ENCODE measurements around the gene ALK. TPM values are rescaled to one million over a fixed set of nuclear protein-coding genes. Genes with fewer than 3 reads are reported as not detected.

Gene ALK
- total RNA-seq, 1 experiment from 2014 or later = not detected

DNA sequence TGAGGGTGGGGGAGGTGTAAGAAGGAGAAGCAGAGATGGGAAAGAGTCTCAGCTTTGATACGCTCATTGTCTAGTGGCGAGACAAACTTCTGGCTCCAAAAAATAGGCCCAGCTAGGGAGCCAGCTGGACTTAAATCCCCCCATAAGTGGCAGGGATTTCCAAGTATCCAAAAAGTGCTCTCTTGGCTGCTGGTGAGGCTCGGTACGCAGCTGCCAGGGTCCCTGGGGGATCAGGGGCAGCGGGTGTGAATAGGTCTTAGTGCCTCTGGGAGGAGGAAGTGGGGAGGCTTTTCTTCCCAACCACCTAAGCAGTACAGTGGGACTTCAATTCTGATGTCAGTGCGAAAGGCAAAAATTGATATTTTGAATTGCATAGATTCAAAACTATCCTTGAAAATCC lies 73.5 kb downstream of the ALK start:
- H2BK20ac ChIP-seq (ENCODE audit: low read depth, low read length, poor library complexity, severe bottlenecking) = no peak overlapping the region
- H3K4me1 ChIP-seq (ENCODE audit: insufficient read depth, low read length) = no peaks in the 10 kb centered on the region
- DNase-seq = no peak
- no peaks in the 10 kb centered on the region for H3K23me2 ChIP-seq (ENCODE audit: insufficient read length, low read depth, low read length, poor library complexity, severe bottlenecking)
- Mint-ChIP-seq H3K4me3 (no peak overlapping the region), H3K4me1 (no peaks in the 10 kb centered on the region; a peak in 1 of 4 replicates), H3K27ac (no peak overlapping the region), H3K27me3 (ENCODE audit: low read depth) (peaks cover 5% of the 10 kb centered on the region), H3K9me3 (no peaks in the 10 kb centered on the region), H3K36me3 (ENCODE audit: insufficient read depth in 1 of 3, low read depth in 3 of 3) (no peaks in the 10 kb centered on the region)
- H3K79me1 ChIP-seq (ENCODE audit: insufficient read depth, low read depth, low read length, poor library complexity, severe bottlenecking) = no peaks in the 10 kb centered on the region
- no peak overlapping the region for H3T11ph ChIP-seq (ENCODE audit: low read length)
- no peaks in the 10 kb centered on the region for H3K27me3 ChIP-seq (ENCODE audit: insufficient read depth, low read length)
- WGBS (ENCODE audit: extremely low coverage, insufficient read length, low lambda C conversion rate) = no CpG with 5 or more reads among the region's 6 CpGs
- H2BK12ac ChIP-seq (ENCODE audit: insufficient read length, low read depth, low read length) = no peak overlapping the region
- no peak overlapping the region for H2BK5ac ChIP-seq (ENCODE audit: insufficient read length, low read length)
- no peak overlapping the region for H2AFZ ChIP-seq (ENCODE audit: low read length)
- no peak overlapping the region for H4K91ac ChIP-seq (ENCODE audit: insufficient read length, low read depth, low read length)
- no peak overlapping the region for H2AK5ac ChIP-seq (ENCODE audit: insufficient read length, low read length)
- H3K23ac ChIP-seq (ENCODE audit: insufficient read length, low read depth, low read length) = no peak overlapping the region
- H3K79me2 ChIP-seq (ENCODE audit: insufficient read depth, low read length) = no peaks in the 10 kb centered on the region; the same call in 1 of the 2 replicates
- no peak overlapping the region for H3K18ac ChIP-seq (ENCODE audit: insufficient read length, low read depth, low read length)
- no peak overlapping the region for H2BK15ac ChIP-seq (ENCODE audit: low read depth, low read length)
- H3K14ac ChIP-seq (ENCODE audit: insufficient read depth, low read length) = no peak overlapping the region
- no peak overlapping the region for H3K4ac ChIP-seq (ENCODE audit: low read depth, low read length)
- no peak overlapping the region for H3K27ac ChIP-seq (ENCODE audit: insufficient read length, low read depth, low read length)
- no peak overlapping the region for H4K8ac ChIP-seq (replicated peaks; ENCODE audit: insufficient read length, low read depth, low read length)
- H3K4me2 ChIP-seq (ENCODE audit: insufficient read depth, insufficient read length, low read length) = no peak overlapping the region
- H2BK120ac ChIP-seq (ENCODE audit: low read depth, low read length, poor library complexity, severe bottlenecking) = no peak overlapping the region
- TF ChIP-seq, protein P1, sequence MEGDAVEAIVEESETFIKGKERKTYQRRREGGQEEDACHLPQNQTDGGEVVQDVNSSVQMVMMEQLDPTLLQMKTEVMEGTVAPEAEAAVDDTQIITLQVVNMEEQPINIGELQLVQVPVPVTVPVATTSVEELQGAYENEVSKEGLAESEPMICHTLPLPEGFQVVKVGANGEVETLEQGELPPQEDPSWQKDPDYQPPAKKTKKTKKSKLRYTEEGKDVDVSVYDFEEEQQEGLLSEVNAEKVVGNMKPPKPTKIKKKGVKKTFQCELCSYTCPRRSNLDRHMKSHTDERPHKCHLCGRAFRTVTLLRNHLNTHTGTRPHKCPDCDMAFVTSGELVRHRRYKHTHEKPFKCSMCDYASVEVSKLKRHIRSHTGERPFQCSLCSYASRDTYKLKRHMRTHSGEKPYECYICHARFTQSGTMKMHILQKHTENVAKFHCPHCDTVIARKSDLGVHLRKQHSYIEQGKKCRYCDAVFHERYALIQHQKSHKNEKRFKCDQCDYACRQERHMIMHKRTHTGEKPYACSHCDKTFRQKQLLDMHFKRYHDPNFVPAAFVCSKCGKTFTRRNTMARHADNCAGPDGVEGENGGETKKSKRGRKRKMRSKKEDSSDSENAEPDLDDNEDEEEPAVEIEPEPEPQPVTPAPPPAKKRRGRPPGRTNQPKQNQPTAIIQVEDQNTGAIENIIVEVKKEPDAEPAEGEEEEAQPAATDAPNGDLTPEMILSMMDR (conservative IDR thresholded peaks at IDR 0.05) = no peak
- no peak overlapping the region for H4K5ac ChIP-seq (ENCODE audit: insufficient read length, low read depth, low read length)
- H3K56ac ChIP-seq (ENCODE audit: insufficient read length, low read depth, low read length) = no peak overlapping the region
- H4K20me1 ChIP-seq (ENCODE audit: control insufficient read depth, insufficient read depth, insufficient read length) = no peaks in the 10 kb centered on the region
- no peak overlapping the region for H3K9ac ChIP-seq (ENCODE audit: extremely low read depth, insufficient read length, low read length)
- no peaks in the 10 kb centered on the region for H3K9me3 ChIP-seq (ENCODE audit: control insufficient read depth, low read depth, low read length)
